HFFc6 (cell line): Measurements from ENCODE around the gene TAF4B. TPM values are rescaled to one million over a fixed set of nuclear protein-coding genes. Genes with fewer than 3 reads are reported as not detected.

Experiments used
- DNase-seq: peaks from one replicate; pipeline ENCODE4 v3.0.0-alpha.2; 2018
- H3K27ac Mint-ChIP-seq: 2 replicates; pipeline ENCODE4 v1.8.0; 2020; ENCODE audit warnings: mild to moderate bottlenecking, mixed read lengths
- H3K27me3 Mint-ChIP-seq: 2 replicates; pipeline ENCODE4 v1.8.0; 2021; ENCODE audit warnings: mild to moderate bottlenecking, moderate library complexity, mixed read lengths; ENCODE audit not compliant: insufficient read depth
- H3K36me3 Mint-ChIP-seq: 2 replicates; pipeline ENCODE4 v1.8.0; 2021; ENCODE audit warnings: low read depth, mixed read lengths
- H3K4me1 Mint-ChIP-seq: 2 replicates; pipeline ENCODE4 v1.8.0; 2020; ENCODE audit warnings: low read depth, mixed read lengths
- H3K4me3 Mint-ChIP-seq: 2 replicates; pipeline ENCODE4 v1.8.0; 2020; ENCODE audit warnings: mild to moderate bottlenecking, moderate library complexity, mixed read lengths
- H3K9me3 Mint-ChIP-seq: 2 replicates; pipeline ENCODE4 v1.8.0; 2020; ENCODE audit warnings: mild to moderate bottlenecking, mixed read lengths
- total RNA-seq, 6 experiments: library from RNA; stranded (reverse); fragmentation: NEBNext Ultra II Directional; extraction: Animal tissue kit (Norgen Biotek cat#: 25700); gene quantifications; 2 replicates in 1 of 6; 3 replicates in 5 of 6; pipeline ENCODE4 v1.2.3, GENCODE V29; 2021
- TF ChIP-seq, protein P1 (sequence below): fragments of 200-600 bp; sonication (generic); IDR thresholded peaks from 2 replicates; pipeline ENCODE4 v1.5.0; 2021; ENCODE audit warnings: antibody characterized with exemption, mild to moderate bottlenecking

The TAF4B gene
- total RNA-seq, 6 experiments from 2014 or later, result 0.94 to 2.2 (median 1.3) TPM

DNA sequence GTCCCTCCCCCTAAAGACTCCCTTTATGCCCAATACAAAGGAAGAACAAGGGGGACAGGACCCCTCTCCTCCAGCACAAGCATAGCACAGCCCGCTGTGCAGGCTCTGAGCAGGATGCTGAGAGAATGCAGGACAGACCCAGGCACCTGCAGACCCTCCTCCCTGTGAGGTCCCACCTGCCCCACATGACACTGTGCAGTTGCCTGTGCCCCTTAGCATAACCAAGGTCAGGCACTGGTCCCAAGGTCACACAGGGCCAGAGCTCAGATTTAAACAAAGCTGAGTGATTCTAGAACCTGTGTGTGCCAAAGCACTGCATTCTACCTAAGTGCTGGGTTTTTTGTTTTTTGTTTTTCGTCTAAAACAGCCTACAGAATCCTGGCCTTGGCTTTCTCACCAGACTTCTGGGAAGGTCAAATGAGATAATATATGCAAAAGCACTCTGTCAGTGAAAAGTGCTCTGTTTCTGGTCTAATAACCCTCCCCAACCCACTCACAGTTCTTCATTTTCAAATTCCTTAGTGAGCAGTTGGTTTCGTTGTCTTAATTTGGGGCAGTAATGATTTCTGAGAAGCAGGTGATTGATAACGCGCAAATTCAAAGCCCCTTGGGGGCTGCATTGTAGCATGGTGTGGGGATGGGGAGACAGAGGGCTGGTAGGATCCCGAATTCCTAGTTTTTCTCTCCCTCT is 196.4 kb downstream of the TAF4B start:
- H3K36me3 Mint-ChIP-seq, result no peaks in the 10 kb centered on the region
- H3K27me3 Mint-ChIP-seq, result peaks cover 3% of the 10 kb centered on the region
- no peak for DNase-seq
- H3K27ac Mint-ChIP-seq, result no peak overlapping the region
- no peaks in the 10 kb centered on the region for H3K9me3 Mint-ChIP-seq
- no peak overlapping the region for H3K4me3 Mint-ChIP-seq
- peaks cover 6% of the 10 kb centered on the region; the same call in 1 of the 2 replicates for H3K4me1 Mint-ChIP-seq
- TF ChIP-seq, protein P1, sequence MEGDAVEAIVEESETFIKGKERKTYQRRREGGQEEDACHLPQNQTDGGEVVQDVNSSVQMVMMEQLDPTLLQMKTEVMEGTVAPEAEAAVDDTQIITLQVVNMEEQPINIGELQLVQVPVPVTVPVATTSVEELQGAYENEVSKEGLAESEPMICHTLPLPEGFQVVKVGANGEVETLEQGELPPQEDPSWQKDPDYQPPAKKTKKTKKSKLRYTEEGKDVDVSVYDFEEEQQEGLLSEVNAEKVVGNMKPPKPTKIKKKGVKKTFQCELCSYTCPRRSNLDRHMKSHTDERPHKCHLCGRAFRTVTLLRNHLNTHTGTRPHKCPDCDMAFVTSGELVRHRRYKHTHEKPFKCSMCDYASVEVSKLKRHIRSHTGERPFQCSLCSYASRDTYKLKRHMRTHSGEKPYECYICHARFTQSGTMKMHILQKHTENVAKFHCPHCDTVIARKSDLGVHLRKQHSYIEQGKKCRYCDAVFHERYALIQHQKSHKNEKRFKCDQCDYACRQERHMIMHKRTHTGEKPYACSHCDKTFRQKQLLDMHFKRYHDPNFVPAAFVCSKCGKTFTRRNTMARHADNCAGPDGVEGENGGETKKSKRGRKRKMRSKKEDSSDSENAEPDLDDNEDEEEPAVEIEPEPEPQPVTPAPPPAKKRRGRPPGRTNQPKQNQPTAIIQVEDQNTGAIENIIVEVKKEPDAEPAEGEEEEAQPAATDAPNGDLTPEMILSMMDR, result no peak

DNA sequence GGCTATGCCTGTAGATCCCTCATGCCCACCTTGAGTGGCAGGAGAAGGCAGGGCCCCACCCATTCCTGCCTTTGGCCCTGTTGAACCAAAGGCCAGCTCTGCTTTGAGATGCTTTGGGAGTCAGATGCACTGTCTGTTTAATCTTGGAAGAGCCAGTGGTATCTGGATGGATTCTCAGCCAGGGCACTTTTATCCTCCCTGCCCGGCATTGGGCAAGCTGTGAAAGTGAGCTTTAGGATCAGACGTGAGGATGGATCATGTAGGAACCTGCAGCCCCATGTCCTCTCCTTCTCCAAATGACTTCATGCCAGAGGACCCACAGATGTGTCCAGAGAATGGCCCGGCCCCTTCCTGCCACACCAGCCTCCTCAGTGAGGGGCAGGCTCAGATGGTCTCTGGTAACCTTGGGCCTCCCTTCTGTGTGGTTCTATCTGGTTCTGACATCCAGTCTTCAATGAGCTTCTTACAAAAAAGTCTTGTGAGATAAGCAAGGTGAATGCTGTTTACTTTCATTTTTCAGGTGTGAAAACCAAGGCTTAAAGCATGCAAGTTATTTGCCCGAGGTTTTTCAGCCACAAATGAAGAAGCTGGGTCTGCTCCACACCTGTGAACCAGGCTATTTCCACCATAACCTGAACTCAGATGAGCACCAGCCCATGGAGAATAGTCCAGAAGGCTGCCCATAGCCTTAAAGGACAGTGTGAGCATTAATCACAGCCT is 198.3 kb downstream of the TAF4B start:
- peaks cover 15% of the 10 kb centered on the region for H3K4me1 Mint-ChIP-seq
- TF ChIP-seq, protein P1, result no peak
- peaks cover 3% of the 10 kb centered on the region for H3K27me3 Mint-ChIP-seq
- no peak overlapping the region for H3K27ac Mint-ChIP-seq
- H3K9me3 Mint-ChIP-seq, result no peaks in the 10 kb centered on the region
- H3K4me3 Mint-ChIP-seq, result no peak overlapping the region
- DNase-seq, result no peak
- no peaks in the 10 kb centered on the region for H3K36me3 Mint-ChIP-seq

DNA sequence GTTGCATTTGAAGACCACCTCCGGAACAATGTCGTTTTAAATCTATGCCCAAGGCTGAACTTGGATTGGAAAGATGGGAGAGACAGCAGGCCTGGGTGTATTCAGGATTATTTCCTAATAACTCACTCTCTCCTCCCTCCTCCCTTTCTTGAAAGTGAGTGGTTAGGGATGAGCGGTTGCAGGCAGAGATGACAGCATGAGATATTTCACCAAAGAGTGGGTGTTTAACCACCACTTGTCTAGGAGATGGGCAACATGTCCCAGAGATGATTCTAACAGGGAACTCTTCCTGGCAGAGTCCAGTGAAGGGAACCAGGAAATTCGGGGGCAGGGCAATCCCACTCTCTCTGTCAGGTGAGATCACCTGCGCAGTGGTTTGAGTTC is 198.9 kb downstream of the TAF4B start:
- H3K9me3 Mint-ChIP-seq, result no peaks in the 10 kb centered on the region
- no peaks in the 10 kb centered on the region for H3K36me3 Mint-ChIP-seq
- H3K27me3 Mint-ChIP-seq, result peaks cover 3% of the 10 kb centered on the region
- TF ChIP-seq, protein P1, result no peak
- no peak overlapping the region for H3K4me3 Mint-ChIP-seq
- peak; percentile 11 for DNase-seq
- no peak overlapping the region for H3K27ac Mint-ChIP-seq
- peaks cover 20% of the 10 kb centered on the region for H3K4me1 Mint-ChIP-seq

DNA sequence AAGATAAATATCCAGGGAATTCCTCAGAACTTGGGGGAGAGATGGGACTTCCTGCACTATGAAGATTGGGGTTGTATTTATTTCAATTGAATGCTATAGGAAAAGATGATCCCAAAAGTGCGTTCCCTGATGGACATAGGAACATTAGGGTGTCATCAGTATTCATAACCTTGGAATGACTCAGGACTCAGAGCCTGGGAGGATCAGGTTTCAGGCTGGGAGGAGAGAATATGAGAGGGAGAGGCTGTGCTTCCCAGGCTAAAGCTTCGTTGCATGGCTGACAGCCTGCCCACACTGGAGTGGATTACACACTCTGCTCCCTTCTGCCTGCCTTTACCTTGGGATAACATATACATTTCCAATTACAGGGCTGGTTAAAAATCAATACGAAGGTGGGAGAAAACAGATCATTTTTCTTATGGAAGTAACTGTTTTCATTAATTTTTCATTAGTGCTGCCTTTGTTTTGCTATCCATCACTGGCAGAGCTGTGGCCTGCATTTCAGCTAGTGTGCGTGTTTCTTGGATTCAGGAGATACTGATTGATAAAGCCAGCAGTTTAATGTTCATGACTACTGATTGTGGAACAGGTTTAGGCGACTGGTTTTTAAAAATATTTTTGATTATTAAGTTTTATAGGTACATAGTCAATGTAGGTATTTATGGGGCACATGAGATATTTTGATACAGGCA is 203.4 kb downstream of the TAF4B start:
- peaks cover 25% of the 10 kb centered on the region for H3K4me1 Mint-ChIP-seq
- peak overlapping the region; percentile 63; the same call in 1 of the 2 replicates for H3K27ac Mint-ChIP-seq
- no peak overlapping the region for H3K4me3 Mint-ChIP-seq
- no peaks in the 10 kb centered on the region for H3K9me3 Mint-ChIP-seq
- H3K36me3 Mint-ChIP-seq, result no peaks in the 10 kb centered on the region
- H3K27me3 Mint-ChIP-seq, result no peaks in the 10 kb centered on the region
- peak; percentile 83 for DNase-seq
- TF ChIP-seq, protein P1, result no peak

DNA sequence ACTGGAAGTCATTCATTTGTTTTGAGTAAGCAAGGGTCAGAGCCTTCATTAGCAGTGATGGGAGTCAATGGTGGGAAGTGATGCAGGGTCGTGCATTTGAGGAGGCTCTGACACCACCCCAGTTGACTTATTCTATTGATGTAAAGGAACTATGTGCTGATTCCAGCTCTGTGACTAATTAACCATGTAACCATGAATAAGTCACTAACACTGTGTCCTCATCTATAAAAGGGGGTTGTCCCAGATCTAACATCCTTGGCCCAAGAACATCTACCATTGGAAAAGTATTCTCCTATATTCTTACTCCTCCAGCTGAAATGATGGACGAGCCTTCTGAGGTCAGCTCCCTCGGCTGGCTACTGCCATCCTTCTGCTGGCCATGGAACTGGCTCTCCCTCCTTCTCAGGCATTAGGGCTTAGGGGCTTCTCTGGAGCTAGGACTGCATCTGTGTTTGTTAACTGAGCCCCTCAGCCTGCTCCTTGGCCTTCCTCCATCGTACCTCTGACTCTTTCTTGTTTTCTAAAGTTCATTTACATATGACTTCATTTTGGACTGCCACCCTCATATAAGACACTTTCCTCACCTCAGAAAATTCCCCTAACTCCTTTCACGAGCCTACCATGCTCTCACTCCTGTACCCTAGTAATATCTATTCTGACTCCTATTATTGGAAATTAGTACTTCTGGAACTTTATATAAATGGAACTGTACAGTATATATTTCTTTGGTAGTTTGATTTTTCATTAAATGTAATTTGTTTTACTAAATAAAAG is 206.6 kb downstream of the TAF4B start:
- H3K4me1 Mint-ChIP-seq, result peaks cover 33% of the 10 kb centered on the region
- no peaks in the 10 kb centered on the region for H3K36me3 Mint-ChIP-seq
- no peak overlapping the region for H3K4me3 Mint-ChIP-seq
- no peak for DNase-seq
- H3K27me3 Mint-ChIP-seq, result no peaks in the 10 kb centered on the region
- TF ChIP-seq, protein P1, result no peak
- no peak overlapping the region for H3K27ac Mint-ChIP-seq
- H3K9me3 Mint-ChIP-seq, result no peaks in the 10 kb centered on the region
